Neural progenitor cell (in vitro differentiated cells): ENCODE results near the gene SNTA1.

Source experiments
- EZH2 ChIP-seq: fragments of 200-600 bp; sonication (generic); IDR thresholded peaks from 2 replicates; pipeline ENCODE4 v1.6.1; 2017; ENCODE audit warnings: antibody characterized with exemption, mild to moderate bottlenecking, moderate library complexity
- EZH2phosphoT487 ChIP-seq: fragments of 200-600 bp; sonication (generic); IDR thresholded peaks from 2 replicates; pipeline ENCODE4 v1.6.1; 2017; ENCODE audit warnings: antibody characterized with exemption
- TF ChIP-seq, protein P1 (sequence below): fragments of 200-600 bp; sonication (generic); IDR thresholded peaks from 2 replicates; pipeline ENCODE4 v1.5.1; 2017; ENCODE audit warnings: antibody characterized with exemption, mild to moderate bottlenecking

- TF ChIP-seq, protein P1, sequence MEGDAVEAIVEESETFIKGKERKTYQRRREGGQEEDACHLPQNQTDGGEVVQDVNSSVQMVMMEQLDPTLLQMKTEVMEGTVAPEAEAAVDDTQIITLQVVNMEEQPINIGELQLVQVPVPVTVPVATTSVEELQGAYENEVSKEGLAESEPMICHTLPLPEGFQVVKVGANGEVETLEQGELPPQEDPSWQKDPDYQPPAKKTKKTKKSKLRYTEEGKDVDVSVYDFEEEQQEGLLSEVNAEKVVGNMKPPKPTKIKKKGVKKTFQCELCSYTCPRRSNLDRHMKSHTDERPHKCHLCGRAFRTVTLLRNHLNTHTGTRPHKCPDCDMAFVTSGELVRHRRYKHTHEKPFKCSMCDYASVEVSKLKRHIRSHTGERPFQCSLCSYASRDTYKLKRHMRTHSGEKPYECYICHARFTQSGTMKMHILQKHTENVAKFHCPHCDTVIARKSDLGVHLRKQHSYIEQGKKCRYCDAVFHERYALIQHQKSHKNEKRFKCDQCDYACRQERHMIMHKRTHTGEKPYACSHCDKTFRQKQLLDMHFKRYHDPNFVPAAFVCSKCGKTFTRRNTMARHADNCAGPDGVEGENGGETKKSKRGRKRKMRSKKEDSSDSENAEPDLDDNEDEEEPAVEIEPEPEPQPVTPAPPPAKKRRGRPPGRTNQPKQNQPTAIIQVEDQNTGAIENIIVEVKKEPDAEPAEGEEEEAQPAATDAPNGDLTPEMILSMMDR: no peak
- no peak for TF ChIP-seq EZH2phosphoT487
- TF ChIP-seq EZH2: no peak
Measured at GRCh38 chr20:33411242-33411641, 32.3 kb downstream of the SNTA1 start.
